Neural progenitor cell (in vitro differentiated cells): Measurements from ENCODE around the gene CTLA4.

Source experiments
- CTCF ChIP-seq: fragments of 200-600 bp; sonication (generic); IDR thresholded peaks from 2 replicates; pipeline ENCODE4 v1.5.1; 2017; ENCODE audit warnings: antibody characterized with exemption, mild to moderate bottlenecking
- EZH2 ChIP-seq: fragments of 200-600 bp; sonication (generic); IDR thresholded peaks from 2 replicates; pipeline ENCODE4 v1.6.1; 2017; ENCODE audit warnings: antibody characterized with exemption, mild to moderate bottlenecking, moderate library complexity
- EZH2phosphoT487 ChIP-seq: fragments of 200-600 bp; sonication (generic); IDR thresholded peaks from 2 replicates; pipeline ENCODE4 v1.6.1; 2017; ENCODE audit warnings: antibody characterized with exemption

- TF ChIP-seq EZH2phosphoT487 (no peak), CTCF (no peak), EZH2 (no peak)
These were observed 50.7 kb downstream of the CTLA4 start for GRCh38 chr2:203918264-203918663.
